ENCODE results near the gene TUBD1.
"Not testable (repeated sequence)": the region's sequence is repeated elsewhere in the genome, so short reads cannot be mapped to it uniquely, and the experiment has no call there.

The TUBD1 gene

DNA sequence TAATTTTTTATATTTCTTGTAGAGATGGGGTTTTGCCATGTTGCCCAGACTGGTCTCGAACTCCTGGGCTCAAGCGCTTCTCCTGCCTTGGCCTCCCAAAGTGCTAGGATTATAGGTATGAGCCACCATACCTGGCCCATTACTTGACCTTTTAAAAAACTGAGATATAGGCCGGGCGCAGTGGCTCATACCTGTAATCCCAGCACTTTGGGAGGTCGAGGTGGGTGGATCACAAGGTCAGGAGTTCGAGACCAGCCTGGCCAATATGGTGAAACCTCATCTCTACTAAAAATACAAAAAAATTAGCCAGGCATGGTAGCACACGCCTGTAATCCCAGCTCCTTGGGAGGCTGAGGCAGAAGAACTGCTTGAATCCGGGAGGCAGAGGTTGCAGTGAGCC, 19.3 kb downstream of the TUBD1 start:
- not testable (repeated sequence) for DNase-seq (ENCODE audit: low read depth)

DNA sequence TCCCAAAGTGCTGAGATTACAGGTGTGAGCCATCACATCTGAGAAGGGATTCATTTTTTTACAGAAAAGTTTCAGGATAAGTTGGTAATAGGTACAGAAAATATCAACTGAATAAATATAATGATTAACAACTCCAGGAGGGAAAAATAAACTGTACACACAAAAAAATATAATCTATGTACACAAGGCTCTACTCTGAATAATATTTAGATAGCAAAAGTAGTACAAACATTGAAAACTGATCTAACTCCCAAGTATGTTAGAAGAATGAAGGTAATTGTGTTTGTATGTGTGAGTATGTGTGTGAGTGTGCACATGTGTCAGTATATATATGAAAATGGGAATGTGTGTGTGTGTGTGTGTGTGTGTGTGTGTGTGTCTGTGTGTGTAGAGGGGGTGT, 20.4 kb downstream of the TUBD1 start:
- no peak for DNase-seq (ENCODE audit: low read depth)

DNA sequence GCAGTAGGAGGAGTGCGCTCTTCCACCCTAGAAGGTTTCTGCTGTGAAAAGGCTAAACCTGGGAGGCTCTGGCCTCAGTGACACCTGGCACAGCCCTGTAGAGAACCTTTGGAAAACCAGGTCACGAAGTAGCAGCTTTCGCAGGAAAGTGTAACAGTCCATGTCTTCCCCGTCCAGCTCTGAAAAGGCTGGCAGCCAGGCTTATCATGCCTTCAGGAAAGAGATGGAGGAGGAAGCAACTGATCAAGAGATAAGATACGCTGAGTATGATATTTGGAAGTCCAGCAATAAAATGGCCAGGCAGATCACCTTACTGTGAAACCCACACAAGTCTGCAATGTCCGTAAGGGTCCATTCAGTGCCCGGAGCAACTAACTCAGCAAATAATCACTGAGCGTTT, 22.3 kb downstream of the TUBD1 start:
- no peak for DNase-seq (ENCODE audit: low read depth)

DNA sequence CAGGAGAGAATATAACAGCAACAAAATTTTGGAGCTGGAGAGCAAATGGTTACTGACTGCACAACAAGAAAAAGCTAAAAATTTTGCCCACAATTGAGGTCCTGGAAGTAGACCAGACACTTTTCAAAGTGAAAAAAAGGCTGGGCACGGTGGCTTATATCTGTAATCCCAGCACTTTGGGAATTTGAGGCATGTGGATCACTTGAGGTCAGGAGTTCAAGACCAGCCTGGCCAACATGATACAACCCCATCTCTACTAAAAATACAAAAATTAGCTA, 22.9 kb downstream of the TUBD1 start:
- DNase-seq (ENCODE audit: low read depth) = no peak

DNA sequence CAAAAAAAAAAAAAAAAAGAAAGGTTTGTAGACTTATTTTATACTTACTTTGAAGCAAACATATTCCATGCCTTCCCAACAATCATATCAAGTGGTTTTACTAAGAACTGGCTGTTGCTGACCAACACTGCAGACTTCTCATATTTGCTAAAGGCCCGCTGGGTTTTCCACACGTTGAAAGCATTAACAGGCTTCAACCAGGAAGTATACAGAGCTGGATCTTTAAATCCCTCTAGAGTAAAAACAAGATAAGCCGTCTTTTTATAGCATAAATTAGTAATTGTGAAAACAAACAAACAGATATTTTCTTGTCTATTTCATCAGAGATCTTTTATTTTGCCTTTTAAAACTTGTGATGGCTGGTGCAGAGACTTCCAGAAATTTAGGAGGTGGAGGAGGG, 29.1 kb downstream of the TUBD1 start:
- DNase-seq (ENCODE audit: low read depth) = no peak

DNA sequence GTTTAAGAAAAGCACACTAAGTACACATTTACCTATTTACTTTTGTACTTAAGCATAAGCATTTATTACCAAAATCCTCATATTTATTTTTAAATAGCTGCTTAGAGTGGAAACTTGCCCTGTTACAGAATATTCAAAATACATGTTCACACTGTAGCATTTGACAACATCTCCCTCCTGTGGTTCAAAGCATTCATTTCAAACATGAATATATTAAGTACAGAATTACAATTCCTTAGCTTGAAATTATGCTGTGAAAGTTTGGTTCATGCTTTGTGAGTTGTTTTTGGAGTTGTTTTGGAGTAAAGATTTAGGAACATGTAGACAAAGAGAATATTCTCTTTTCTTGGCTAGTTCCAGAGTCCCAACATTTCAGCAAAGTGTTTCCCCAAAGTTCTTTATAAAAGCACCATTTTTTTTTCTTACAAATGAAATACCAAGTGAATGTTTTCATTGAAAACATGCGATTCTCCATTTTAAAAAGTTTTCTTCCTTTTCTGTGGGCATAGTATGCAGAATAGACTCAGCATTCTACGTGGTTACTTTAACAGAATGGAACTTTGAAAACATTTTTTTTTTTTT, 33.2 kb downstream of the TUBD1 start:
- DNase-seq (ENCODE audit: low read depth) = no peak

DNA sequence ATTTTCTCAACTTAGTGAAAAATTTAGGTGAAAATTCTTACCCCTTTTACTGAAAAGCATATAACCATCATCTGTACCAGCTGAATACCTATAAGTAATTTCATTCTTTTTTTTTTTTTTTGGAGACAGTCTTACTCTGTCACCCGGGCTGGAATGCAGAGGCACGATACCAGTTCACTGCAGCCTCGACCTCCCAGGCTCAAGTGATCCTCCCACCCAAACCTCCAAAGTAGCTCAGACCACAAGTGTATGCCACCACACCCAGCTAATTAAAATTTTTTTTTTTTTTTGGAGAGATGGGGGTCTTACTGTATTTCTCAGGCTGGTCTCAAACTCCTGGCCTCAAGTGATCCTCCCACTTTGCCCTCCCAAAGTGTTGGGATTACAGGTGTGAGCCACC, 33.8 kb downstream of the TUBD1 start:
- no peak for DNase-seq (ENCODE audit: low read depth)

DNA sequence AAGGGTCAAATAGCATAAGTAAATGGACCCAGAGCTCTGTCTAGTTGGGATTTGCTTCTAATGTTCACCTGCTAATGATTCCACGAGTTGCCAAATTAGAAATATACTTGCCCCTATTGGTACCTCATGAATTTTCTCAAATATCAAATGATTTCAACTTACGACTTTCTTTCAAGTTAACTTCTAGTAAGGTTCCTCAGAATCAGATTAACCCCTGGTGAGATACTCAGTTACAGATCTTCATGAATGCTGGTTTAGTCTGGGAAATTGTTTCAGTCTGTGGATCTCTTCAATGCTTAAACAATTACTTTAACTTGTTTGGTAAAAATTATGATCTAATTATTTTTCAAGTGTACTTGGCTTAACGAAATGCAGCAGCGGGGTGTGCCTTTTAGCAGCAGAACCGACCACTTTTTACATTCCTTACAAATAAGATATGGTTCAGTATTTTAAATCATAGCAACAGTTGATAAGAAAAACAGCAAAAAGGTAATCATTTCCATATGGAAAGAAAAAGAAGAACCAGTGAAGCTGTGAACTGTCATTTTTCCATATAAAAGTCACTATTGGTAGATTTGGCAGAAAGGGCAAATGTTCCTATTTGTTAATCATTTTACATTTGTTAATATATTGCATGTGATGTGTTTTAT, 34.5 kb downstream of the TUBD1 start:
- DNase-seq (ENCODE audit: low read depth) = no peak

DNA sequence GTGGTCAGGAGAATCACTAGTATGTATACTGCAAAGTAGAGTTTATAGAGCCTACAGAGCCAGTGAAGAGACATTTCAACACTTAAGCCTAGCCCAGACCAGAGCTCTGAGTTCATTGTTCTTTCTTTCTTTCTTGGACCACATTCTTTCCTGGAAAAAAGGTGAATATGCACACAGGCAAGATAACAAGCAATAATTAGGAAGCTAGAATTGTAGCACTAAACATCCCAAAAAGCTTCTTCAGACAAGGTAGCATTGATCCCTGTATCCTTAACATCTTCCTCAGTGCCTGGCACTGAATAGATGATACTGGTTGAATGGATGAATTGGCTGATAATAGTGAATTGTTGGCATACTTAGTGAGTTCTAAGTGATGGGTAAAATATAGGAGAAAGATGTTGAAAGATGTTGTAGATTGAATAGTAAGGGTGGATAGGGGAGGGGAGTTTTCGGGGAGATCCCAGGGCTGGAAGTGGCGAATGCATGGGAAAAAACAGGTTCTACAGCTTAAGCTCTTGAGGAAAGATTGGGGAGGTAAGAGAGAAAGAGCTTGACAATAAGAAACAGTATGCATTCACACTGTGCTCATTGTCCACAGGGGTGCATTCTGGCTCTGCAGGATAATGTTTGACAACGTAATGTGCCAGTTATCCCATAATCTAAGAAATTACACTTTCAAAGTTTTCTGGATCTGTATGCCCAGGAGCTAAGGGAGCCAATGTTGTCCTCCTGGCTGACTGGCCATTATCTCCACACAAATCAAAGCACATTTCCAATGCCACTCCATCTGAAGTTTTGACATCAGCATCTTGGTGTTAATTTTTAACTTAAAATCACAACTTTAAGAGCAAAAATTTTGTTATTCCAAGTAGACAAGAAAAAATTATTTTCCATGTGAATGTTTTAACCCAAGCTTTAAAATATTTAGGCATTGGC, 35.6 kb downstream of the TUBD1 start:
- DNase-seq (ENCODE audit: low read depth) = no peak

DNA sequence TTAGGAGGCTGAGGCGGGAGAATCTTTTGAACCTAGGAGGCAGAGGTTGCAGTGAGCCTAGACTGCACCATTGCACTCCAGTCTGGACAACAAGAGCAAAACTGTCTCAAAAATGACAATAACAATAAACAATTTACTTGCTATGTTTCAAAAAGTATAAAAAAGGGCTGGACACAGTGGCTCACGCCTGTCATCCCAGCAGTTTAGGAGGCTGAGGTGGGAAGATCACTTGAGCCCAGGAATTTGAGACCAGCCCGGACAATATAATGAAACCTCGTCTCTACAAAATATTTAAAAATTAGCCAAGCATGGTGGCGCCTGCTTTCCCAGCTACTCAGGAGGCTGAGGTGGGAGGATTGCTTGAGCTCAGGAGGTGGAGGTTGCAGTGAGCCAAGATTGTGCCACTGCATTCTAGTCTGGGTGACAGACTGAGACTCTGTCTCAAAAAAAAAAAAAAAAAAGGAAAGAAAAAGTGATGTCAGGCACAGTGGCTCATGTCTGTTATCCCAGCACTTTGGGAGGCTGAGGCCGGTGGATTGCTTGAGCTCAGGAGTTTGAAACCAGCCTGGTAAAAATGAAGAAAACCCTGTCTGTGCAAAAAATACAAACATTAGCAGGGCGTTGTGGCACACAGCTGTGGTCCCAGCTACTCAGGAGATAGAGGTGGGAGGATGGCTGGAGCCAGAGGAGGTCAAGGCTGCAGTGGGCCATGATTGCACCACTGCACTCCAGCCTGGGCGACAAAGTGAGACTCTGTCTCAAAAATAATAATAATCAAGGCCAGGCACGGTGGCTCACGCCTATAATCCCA, 38.6 kb downstream of the TUBD1 start:
- not testable (repeated sequence) for DNase-seq (ENCODE audit: low read depth)

DNA sequence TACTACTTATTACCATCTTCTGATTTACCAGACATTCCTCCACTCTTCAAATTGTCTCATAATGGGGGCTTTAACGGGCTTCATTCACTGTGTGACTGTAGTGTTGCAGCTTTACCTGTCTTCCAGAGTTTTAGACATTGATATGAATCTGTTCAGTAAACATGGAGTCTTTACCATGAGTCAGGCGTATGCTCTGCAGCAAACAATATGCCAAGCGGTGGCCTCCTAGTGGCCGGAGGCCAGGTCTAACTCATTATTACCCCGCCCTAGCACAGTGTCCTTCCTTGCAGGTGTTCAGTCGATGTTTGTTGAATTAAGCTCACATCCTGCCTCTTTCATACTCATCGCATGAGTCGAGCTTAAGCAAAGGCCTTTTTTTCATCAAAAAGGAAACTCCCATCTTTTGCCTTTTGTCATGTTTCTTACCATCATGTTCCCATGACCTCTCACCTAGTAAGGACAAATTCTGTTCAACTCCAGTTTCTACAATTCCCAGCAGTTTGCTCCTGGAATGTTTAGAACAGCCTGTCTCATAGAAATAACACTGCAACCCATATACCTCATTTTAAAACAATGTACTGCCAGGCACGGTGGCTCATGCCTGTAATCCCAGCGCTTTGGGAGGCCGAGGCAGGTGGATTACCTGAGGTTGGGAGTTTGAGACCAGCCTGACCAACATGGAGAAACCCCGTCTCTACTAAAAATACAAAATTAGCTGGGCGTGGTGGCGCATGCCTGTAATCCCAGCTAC, 39.4 kb downstream of the TUBD1 start:
- no peak for DNase-seq (ENCODE audit: low read depth)

DNA sequence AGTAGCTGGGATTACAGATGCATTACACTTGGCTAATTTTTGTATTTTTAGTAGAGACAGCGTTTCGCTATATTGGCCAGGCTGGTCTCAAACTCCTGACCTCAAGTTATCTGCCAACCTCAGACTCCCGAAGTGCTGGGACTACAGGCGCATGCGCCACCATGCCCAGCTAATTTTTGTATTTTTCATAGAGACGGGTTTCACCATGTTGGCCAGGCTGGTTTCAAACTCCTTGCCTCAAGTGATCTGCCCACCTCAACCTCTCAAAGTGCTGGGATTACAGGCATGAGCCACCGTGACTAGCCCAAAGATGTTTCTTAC, 39.9 kb downstream of the TUBD1 start:
- not testable (repeated sequence) for DNase-seq (ENCODE audit: low read depth)

DNA sequence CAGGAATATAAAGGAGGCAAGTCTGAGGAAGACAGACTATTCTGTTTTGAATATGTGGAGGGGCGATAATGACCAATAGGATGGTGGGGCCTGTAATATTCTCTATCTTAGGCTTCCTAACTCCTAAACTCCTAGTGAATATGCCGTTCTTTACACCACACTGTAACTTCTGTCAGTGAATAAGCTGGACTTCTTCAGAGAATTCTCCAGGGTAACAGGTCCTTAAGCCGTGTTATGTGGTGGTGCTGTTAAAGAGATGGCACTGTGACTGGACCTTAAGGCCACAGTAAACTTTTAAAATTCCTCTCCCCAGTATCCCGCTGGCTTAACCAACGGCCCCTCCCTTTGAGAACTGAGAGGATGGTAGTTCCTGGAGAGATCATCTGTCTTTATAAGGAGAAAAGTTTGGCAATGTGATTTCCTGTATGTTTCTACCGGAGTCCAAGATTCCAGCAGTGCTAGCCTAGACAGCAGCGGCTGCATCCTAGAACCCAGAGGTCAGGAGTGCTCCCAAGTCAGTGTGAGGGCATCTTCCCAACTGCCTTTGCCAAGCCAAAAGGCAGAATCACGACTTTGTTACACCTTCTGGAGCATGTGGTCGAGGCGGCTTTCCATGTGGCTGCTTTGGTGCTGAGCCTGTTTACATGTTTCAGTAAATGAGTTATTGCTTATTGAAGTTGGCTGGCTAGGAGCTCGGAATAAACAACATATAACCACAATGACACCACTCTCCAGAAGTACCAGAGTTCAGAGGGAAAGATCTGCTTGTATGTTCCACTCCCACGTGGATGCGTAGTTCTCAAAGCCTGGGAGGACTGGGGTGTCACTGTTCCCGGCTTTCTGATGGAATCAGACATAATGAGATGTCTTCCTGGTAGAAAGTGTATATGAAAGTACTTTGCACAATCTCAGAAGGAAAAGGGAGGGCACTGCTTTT, 41.0 kb downstream of the TUBD1 start:
- no peak for DNase-seq (ENCODE audit: low read depth)

DNA sequence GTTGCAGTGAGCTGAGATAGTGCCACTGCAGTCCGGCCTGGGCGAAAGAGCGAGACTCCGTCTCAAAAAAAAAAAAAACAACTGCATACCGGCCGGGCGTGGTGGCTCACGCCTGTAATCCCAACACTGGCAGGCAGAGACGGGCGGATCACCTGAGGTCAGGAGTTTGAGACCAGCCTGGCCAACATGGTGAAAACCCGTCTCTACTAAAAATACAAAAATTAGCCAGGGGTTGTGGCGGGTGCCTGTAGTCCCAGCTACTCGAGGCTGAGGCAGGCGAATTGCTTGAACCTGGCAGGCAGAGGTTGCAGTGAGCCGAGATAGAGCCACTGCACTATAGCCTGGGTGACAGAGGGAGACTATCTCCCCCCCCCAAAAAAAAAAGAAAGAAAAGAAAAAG, 42.4 kb downstream of the TUBD1 start:
- not testable (repeated sequence) for DNase-seq (ENCODE audit: low read depth)

DNA sequence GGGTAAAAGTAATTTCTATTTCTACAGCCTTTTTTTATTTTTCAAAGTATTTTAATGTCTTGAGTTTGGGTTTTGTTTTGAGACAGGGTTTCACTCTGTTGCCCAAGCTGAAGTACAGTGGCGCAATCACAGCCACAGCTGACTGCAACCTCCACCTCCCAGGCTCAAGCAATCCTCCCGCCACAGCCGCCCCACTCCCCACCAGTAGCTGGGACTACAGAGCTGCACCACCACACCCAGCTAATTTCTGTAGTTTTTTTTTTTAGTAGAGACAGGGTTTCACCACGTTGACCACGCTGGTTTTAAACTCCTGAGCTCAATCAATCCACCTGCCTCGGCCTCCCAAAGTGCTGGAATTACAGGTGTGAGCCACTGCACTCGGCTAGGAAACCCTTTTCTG, 44.0 kb downstream of the TUBD1 start:
- DNase-seq (ENCODE audit: low read depth) = no peak

DNA sequence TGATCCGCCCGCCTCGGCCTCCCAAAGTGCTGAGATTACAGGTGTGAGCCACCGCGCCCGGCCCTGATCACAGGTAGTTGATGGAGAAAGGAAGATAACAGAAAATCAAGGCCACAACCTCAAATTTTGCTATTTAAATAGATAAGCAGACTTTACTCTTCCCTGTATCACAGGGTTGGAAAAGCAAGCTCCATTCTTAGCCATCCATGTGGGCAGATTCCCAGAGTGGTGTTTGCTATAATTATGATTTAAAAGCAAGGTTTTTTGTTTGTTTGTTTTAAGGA, 44.4 kb downstream of the TUBD1 start:
- no peak for DNase-seq (ENCODE audit: low read depth)

DNA sequence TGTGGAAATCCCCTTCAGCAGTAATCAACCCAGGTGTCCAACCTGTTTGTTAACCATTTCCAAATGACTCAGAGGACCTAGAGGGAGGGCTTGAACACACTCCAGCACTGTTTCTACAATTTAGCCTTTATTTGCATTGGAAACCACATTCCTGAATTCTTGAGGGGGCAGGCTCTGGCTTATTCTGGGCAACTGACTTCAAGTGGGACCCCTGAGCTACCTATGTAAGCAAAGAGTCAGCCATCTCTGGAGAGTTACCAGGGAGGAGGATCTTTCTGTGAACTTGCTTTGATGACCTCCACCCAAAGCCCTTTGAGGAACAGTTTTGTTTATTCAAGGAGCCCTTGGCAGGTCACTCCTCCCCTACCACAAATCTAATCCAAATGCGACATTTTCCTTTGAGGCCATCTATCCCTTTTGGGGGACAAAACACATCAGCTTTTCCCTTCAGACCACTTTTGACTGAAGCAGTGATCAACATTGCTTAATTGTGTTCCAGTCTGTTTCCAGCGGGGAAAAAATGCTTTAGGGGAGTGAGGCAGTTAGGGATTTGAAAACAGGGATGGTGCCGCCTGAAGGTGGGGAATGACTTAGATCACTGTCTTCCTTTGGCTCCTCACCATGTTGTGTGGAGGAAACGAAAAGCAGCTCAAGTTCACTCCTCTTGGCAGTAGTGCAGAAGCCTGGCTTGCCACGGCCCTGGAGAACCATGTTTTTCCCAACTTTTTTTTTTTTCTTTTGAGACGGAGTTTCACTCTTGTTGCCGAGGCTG, 46.2 kb downstream of the TUBD1 start:
- DNase-seq (ENCODE audit: low read depth) = no peak

DNA sequence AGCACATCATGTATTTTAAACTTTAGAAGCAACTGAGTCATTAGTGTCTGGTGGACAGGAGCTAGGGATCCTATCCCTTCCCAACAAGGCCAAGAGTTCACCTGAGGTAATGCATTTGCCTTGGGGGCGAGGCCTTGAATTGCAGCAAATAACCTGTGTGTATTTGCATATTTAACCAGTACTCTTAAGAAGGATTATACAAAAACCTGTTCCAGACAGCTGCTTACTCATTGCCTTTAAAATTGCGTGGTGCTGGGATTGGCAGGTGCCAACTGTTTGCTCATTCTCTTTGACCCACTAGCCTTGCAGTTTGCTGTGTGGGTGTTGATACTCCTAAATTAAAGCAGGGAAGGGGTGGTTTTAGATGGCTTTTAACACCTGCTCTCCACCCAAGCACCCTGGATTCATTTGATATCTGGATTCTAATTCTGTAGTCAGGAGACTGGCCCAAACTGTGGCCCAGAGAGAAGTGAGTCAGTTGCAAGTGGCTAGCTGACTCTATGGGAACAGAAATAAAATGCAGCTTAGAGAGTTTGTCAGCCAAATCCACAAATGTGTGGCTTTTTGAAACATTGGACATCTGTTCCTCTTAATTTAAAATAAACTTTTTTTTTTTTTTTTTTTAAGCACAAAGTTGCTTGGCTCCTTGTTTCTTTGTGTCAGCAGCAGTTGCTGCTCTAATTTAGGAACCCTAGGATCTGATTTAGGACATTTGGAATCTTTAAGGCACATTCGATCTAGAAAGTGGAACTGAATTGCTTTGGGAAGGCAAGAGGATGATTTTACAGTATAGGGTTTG, 46.9 kb downstream of the TUBD1 start:
- no peak for DNase-seq (ENCODE audit: low read depth)

DNA sequence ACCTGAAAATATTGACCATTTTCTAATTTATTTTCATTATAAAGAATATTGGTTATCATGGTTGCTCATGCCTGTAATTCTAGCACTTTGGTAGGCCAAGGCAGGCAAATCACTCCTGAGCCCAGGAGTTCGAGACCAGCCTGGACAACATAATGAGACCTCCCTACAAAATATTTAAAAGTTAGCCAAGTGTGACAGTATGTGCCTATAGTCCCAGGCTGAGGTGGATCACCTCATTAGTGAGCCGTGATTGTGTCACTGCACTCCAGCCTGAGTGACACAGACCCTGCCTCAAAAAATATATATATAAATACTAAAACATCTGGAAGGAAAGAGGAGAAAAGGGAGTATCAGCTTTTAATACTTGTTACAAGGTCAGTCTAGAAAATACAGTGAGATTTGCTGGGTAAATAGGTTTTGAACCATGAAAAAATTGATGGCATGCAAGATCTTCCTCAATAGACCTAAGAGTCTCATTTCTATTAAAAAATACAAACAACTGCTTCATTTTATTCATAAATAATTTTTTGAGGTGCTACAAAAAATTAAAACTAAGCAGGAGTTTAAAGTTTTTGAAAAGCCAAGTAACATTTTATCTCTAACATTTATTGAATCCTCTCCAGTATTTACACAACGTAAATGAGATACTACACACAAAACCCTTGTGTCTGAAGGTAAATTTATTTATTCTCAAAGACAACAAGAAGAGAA, 47.7 kb downstream of the TUBD1 start:
- DNase-seq (ENCODE audit: low read depth) = no peak

All from fibroblast of the conjunctiva (primary cell).